Mesothelial cell of epicardium (in vitro differentiated cells): ENCODE data around the gene FCHSD2. TPM values are rescaled to one million over a fixed set of nuclear protein-coding genes. Genes with fewer than 3 reads are reported as not detected.

Experiments used
- DNase-seq, 2 experiments: peaks; one replicate each; pipeline ENCODE4 v3.0.0; 2021; ENCODE audit warnings: low spot score in 2 of 2; ENCODE audit not compliant: unreplicated experiment in 2 of 2
- H3K27ac Mint-ChIP-seq: 2 replicates; pipeline ENCODE4 v1.8.0; 2021; ENCODE audit warnings: mixed read lengths
- H3K27me3 Mint-ChIP-seq: 2 replicates; pipeline ENCODE4 v1.8.0; 2021; ENCODE audit warnings: low read depth, mixed read lengths
- H3K36me3 Mint-ChIP-seq: 2 replicates; pipeline ENCODE4 v1.8.0; 2021; ENCODE audit warnings: mixed read lengths
- H3K4me1 Mint-ChIP-seq: 2 replicates; pipeline ENCODE4 v1.8.0; 2021; ENCODE audit warnings: mixed read lengths
- H3K4me3 Mint-ChIP-seq: 2 replicates; pipeline ENCODE4 v1.8.0; 2021; ENCODE audit warnings: mild to moderate bottlenecking, moderate library complexity, mixed read lengths
- H3K9me3 Mint-ChIP-seq: 2 replicates; pipeline ENCODE4 v1.8.0; 2021; ENCODE audit warnings: mixed read lengths
- CTCF ChIP-seq: fragments of 200-600 bp; sonication (generic); IDR thresholded peaks from one replicate; pipeline ENCODE4 v1.5.0; 2021; ENCODE audit warnings: antibody characterized with exemption; ENCODE audit not compliant: unreplicated experiment
- total RNA-seq: library from RNA; stranded (reverse); gene quantifications from 3 replicates; pipeline ENCODE4 v1.2.1, GENCODE V29; 2021

Gene FCHSD2
- total RNA-seq, 1 donor from 2014 or later: 33.8 TPM

- peaks cover 7% of the 10 kb centered on the region for H3K9me3 Mint-ChIP-seq
- H3K27me3 Mint-ChIP-seq: no peaks in the 10 kb centered on the region
- no peak overlapping the region for H3K4me3 Mint-ChIP-seq
- peaks cover 14% of the 10 kb centered on the region for H3K36me3 Mint-ChIP-seq
- H3K27ac Mint-ChIP-seq: no peak overlapping the region
- H3K4me1 Mint-ChIP-seq: peaks cover 5% of the 10 kb centered on the region
- no peak for TF ChIP-seq CTCF
- no peak for DNase-seq
Measured at GRCh38 chr11:73058989-73059674, 83.0 kb downstream of the FCHSD2 start.

- H3K36me3 Mint-ChIP-seq: peaks cover 1% of the 10 kb centered on the region
- H3K4me1 Mint-ChIP-seq: peaks cover 5% of the 10 kb centered on the region
- H3K9me3 Mint-ChIP-seq: no peaks in the 10 kb centered on the region
- no peak overlapping the region for H3K4me3 Mint-ChIP-seq
- TF ChIP-seq CTCF: no peak
- no peak for DNase-seq
- H3K27ac Mint-ChIP-seq: no peak overlapping the region
- no peaks in the 10 kb centered on the region for H3K27me3 Mint-ChIP-seq
Measured at GRCh38 chr11:73055655-73056354, 86.3 kb downstream of the FCHSD2 start.

- no peak for DNase-seq
- Mint-ChIP-seq H3K36me3 (no peaks in the 10 kb centered on the region), H3K27ac (no peak overlapping the region), H3K9me3 (no peaks in the 10 kb centered on the region), H3K27me3 (no peaks in the 10 kb centered on the region), H3K4me1 (peaks cover 5% of the 10 kb centered on the region), H3K4me3 (no peak overlapping the region)
- TF ChIP-seq CTCF: no peak
Measured at GRCh38 chr11:73055002-73055401, 87.1 kb downstream of the FCHSD2 start.

- H3K4me3 Mint-ChIP-seq: no peak overlapping the region
- no peaks in the 10 kb centered on the region for H3K36me3 Mint-ChIP-seq
- H3K27ac Mint-ChIP-seq: no peak overlapping the region
- H3K27me3 Mint-ChIP-seq: no peaks in the 10 kb centered on the region
- H3K9me3 Mint-ChIP-seq: no peaks in the 10 kb centered on the region
- no peak for TF ChIP-seq CTCF
- H3K4me1 Mint-ChIP-seq: no peaks in the 10 kb centered on the region
- DNase-seq: no peak
Measured at GRCh38 chr11:73053964-73054363, 88.2 kb downstream of the FCHSD2 start.

GRCh38 chr11:73048446-73048845, 93.7 kb downstream of the FCHSD2 start:
- H3K36me3 Mint-ChIP-seq: no peaks in the 10 kb centered on the region
- H3K9me3 Mint-ChIP-seq: no peaks in the 10 kb centered on the region
- no peak for DNase-seq
- no peak overlapping the region for H3K27ac Mint-ChIP-seq
- H3K27me3 Mint-ChIP-seq: no peaks in the 10 kb centered on the region
- no peak for TF ChIP-seq CTCF
- H3K4me3 Mint-ChIP-seq: no peak overlapping the region
- H3K4me1 Mint-ChIP-seq: no peaks in the 10 kb centered on the region
